Measurements from ENCODE around the gene PHYHIPL. TPM values are rescaled to one million over a fixed set of nuclear protein-coding genes. Genes with fewer than 3 reads are reported as not detected.

PHYHIPL gene
- total and polyA plus RNA-seq, 2 of the 8 experiments (the other 6 are each of a cell fraction or from before 2014, with no cell fraction given) = 0.23 to 0.48 TPM

DNA sequence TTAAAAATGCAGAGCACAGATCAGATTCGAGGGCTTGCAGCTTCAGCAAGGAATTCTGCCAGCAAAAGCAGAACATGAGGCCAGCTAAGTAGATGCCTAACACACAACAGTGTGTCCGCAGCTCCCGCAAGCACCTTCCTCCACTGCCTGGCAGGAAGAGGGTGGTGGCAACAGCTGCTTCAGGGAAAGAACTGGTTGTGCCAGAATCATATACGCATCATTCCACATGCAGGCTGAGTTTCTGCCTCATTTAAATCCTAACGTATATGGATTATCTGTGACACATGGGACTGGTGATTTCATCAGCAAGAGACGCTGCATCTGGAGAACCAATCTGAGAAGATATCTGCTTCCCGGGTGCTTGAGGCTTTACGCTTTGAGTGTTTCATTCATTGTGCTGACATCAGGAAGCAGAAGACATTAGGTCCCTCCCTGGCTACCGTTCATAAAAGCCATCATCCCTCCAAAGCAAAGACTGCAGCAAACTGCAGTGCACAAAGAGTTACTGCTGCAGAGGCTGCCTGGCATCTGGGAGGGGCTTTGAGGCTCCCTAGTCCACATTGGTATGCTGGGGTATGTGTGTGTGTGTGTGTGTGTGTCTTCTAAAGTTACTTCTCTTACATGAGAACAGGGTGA is 107.1 kb downstream of the PHYHIPL start:
- H3K18ac ChIP-seq (ENCODE audit: extremely low read depth, low read length) = no peak overlapping the region
- H3K9ac ChIP-seq (replicated peaks in 1 of 4; ENCODE audit: extremely low read depth in 1 of 4, low read depth in 3 of 4, low read length in 3 of 4) = no peak overlapping the region
- 77% methylated on average over 9 of the region's 9 CpGs; no CpG with 5 or more reads in 1 of the 2 experiments for WGBS, 2 experiments (ENCODE audit: extremely low coverage in 1 of 2, insufficient coverage in 1 of 2, insufficient read length in 1 of 2, insufficient replicate concordance in 2 of 2, low coverage in 1 of 2, low lambda C conversion rate in 2 of 2, missing lambda C conversion rate in 1 of 2)
- peak overlapping the region; percentile 83 for H2AFZ ChIP-seq (ENCODE audit: low read length)
- H4K20me1 ChIP-seq (replicated peaks in 1 of 2; ENCODE audit: control insufficient read depth in 1 of 2, insufficient read depth in 2 of 2, low read length in 2 of 2) = no peaks in the 10 kb centered on the region
- no peak overlapping the region for H3K4me3 ChIP-seq (ENCODE audit: extremely low read depth in 1 of 4, insufficient read depth in 2 of 4, low read depth in 3 of 4, low read length in 4 of 4)
- ChIA-PET CTCF (ENCODE audit: partially characterized antibody) (no interaction called here), POLR2A (ENCODE audit: partially characterized antibody) (no interaction called here)
- H2BK15ac ChIP-seq (ENCODE audit: low read length) = peak overlapping the region; percentile 78
- peak overlapping the region; percentile 16; the same call in 1 of the 2 replicates for H2BK5ac ChIP-seq (ENCODE audit: low read depth, low read length)
- no peaks in the 10 kb centered on the region for H3K9me3 ChIP-seq (ENCODE audit: insufficient read depth in 2 of 2, low read depth in 1 of 2, low read length in 1 of 2)
- no peak overlapping the region for H3K4me2 ChIP-seq (ENCODE audit: insufficient read depth in 1 of 2, low read depth in 2 of 2, low read length in 2 of 2)
- H3K56ac ChIP-seq (replicated peaks; ENCODE audit: insufficient read length, low read depth, low read length) = no peak overlapping the region
- H3K23ac ChIP-seq (ENCODE audit: insufficient read length) = no peak overlapping the region
- H3K36me3 ChIP-seq (ENCODE audit: control insufficient read depth in 2 of 4, insufficient read depth in 4 of 4, low read length in 3 of 4) = no peaks in the 10 kb centered on the region
- H3K23me2 ChIP-seq (ENCODE audit: low read depth, low read length) = peaks cover 7% of the 10 kb centered on the region; the same call in 1 of the 2 replicates
- no peak overlapping the region for H3K27ac ChIP-seq (ENCODE audit: low read depth, low read length)
- H2BK12ac ChIP-seq (ENCODE audit: low read depth, low read length) = peak overlapping the region; percentile 21; the same call in 1 of the 2 replicates
- no peaks in the 10 kb centered on the region for H3K27me3 ChIP-seq (replicated peaks in 1 of 4; ENCODE audit: control insufficient read depth in 3 of 4, extremely low read depth in 1 of 4, insufficient read depth in 3 of 4, low read length in 3 of 4)
- peaks cover 0 to 2% (median 0%) of the 10 kb centered on the region in 4 experiments; a peak in 2 of 7 replicates for H3K4me1 ChIP-seq (replicated peaks in 1 of 4; ENCODE audit: control insufficient read depth in 3 of 4, insufficient read depth in 4 of 4, low read length in 3 of 4)
- no peak overlapping the region for H4K91ac ChIP-seq (replicated peaks; ENCODE audit: insufficient read length, low read length)
- no peak overlapping the region for H3K14ac ChIP-seq (ENCODE audit: insufficient read length)
- FAIRE-seq (no peak), DNase-seq (ENCODE audit: low read depth in 1 of 2, low spot score in 2 of 2) (no peak)
- H4K5ac ChIP-seq (ENCODE audit: insufficient read length, low read depth, low read length) = no peak overlapping the region
- no peak overlapping the region for H2BK120ac ChIP-seq (replicated peaks; ENCODE audit: low read depth, low read length)
- no peak overlapping the region for H2AK5ac ChIP-seq (ENCODE audit: low read depth, low read length)
- no peaks in the 10 kb centered on the region for H3K79me2 ChIP-seq (ENCODE audit: control insufficient read depth in 1 of 2, insufficient read depth in 2 of 2, low read length in 2 of 2)
- H3K4ac ChIP-seq (replicated peaks; ENCODE audit: insufficient read length, low read depth, low read length) = no peak overlapping the region
- no peak overlapping the region for H2BK20ac ChIP-seq (ENCODE audit: low read length)
- H4K8ac ChIP-seq (ENCODE audit: extremely low read depth, insufficient read depth, low read length) = no peak overlapping the region
- TF ChIP-seq EGR1 (IDR thresholded peaks at IDR 0.05; ENCODE audit: borderline replicate concordance, low read depth, low read length) (no peak), TEAD4 (IDR thresholded peaks at IDR 0.05; ENCODE audit: low read depth, low read length) (peak; percentile 46; the same call in 1 of the 2 replicates)
- no peaks in the 10 kb centered on the region for H3K79me1 ChIP-seq (ENCODE audit: low read depth, low read length)
